Keratinocyte (primary cell): Measurements from ENCODE around the gene TRAF3IP1. TPM values are rescaled to one million over a fixed set of nuclear protein-coding genes. Genes with fewer than 3 reads are reported as not detected.

Source experiments
- DNase-seq: peaks from one replicate; pipeline ENCODE4 v3.0.0-alpha.2; 2011; ENCODE audit warnings: low read depth, missing footprints, low spot score
- FAIRE-seq: peaks from 2 replicates; lab custom pipeline; 2011; peaks lifted over from hg19 to GRCh38; lab: Jason Lieb, UNC
- H2AFZ ChIP-seq: 2 replicates; pipeline ENCODE4 v1.6.0; 2012; ENCODE audit warnings: low read length, control low read depth, inconsistent platforms; ENCODE audit not compliant: control insufficient read depth
- H3K27ac ChIP-seq: 2 replicates; pipeline ENCODE4 v1.5.1; 2011; ENCODE audit warnings: low read length; ENCODE audit not compliant: control insufficient read depth, insufficient read depth
- H3K27me3 ChIP-seq: 3 replicates; pipeline ENCODE4 v1.6.0; 2011; ENCODE audit warnings: low read length; ENCODE audit not compliant: control insufficient read depth, insufficient read depth; ENCODE audit errors: extremely low read depth
- H3K36me3 ChIP-seq, 2 experiments: 2 replicates in 1 of 2; 3 replicates in 1 of 2; pipeline ENCODE4 v1.5.1; 2011; ENCODE audit warnings: low read length in 2 of 2, mild to moderate bottlenecking in 1 of 2; ENCODE audit not compliant: control insufficient read depth in 2 of 2, insufficient read depth in 2 of 2; ENCODE audit errors: extremely low read depth in 1 of 2
- H3K4me1 ChIP-seq: 3 replicates; pipeline ENCODE4 v1.5.1; 2011; ENCODE audit warnings: low read length; ENCODE audit not compliant: control insufficient read depth, insufficient read depth; ENCODE audit errors: extremely low read depth
- H3K4me2 ChIP-seq: 3 replicates; pipeline ENCODE4 v1.6.0; 2011; ENCODE audit warnings: low read depth, low read length; ENCODE audit not compliant: control insufficient read depth, insufficient read depth; ENCODE audit errors: extremely low read depth
- H3K4me3 ChIP-seq, 3 experiments: fragments of 200-600 bp in 1 of 3; sonication (generic) in 1 of 3; 2 replicates in 2 of 3; 3 replicates in 1 of 3; pipeline ENCODE4 v1.5.1; 2011 to 2016; ENCODE audit warnings: low read length in 3 of 3, mild to moderate bottlenecking in 3 of 3, control low read depth in 2 of 3, inconsistent platforms in 1 of 3, low read depth in 1 of 3, mixed read lengths in 1 of 3, mixed run types in 1 of 3, moderate library complexity in 1 of 3; ENCODE audit not compliant: control insufficient read depth in 2 of 3, insufficient read depth in 2 of 3; ENCODE audit errors: extremely low read depth in 1 of 3
- H3K79me2 ChIP-seq: 2 replicates; pipeline ENCODE4 v1.6.0; 2012; ENCODE audit warnings: low read length; ENCODE audit not compliant: control insufficient read depth, insufficient read depth
- H3K9ac ChIP-seq: 3 replicates; pipeline ENCODE4 v1.6.0; 2011; ENCODE audit warnings: low read length; ENCODE audit not compliant: control insufficient read depth, insufficient read depth; ENCODE audit errors: extremely low read depth
- H3K9me1 ChIP-seq: 3 replicates; pipeline ENCODE4 v1.6.0; 2011; ENCODE audit warnings: low read length; ENCODE audit not compliant: control insufficient read depth, insufficient read depth; ENCODE audit errors: extremely low read depth
- H3K9me3 ChIP-seq: 2 replicates; pipeline ENCODE4 v1.5.1; 2012; ENCODE audit warnings: low read depth, low read length; ENCODE audit not compliant: control insufficient read depth
- H4K20me1 ChIP-seq: 3 replicates; pipeline ENCODE4 v1.6.0; 2011; ENCODE audit warnings: low read length; ENCODE audit not compliant: control insufficient read depth, insufficient read depth; ENCODE audit errors: extremely low read depth
- CTCF ChIP-seq, 3 experiments: IDR thresholded peaks in 1 of 3; conservative IDR thresholded peaks in 1 of 3; optimal IDR thresholded peaks in 1 of 3; 2 replicates in 2 of 3; 3 replicates in 1 of 3; pipeline versions ENCODE3 to v1.5.1; 2011; ENCODE audit warnings: low read length in 3 of 3, mild to moderate bottlenecking in 3 of 3, moderate library complexity in 2 of 3, control low read depth in 1 of 3, inconsistent platforms in 1 of 3; ENCODE audit not compliant: insufficient read depth in 2 of 3; ENCODE audit errors: extremely low read depth in 1 of 3
- EZH2 ChIP-seq: IDR thresholded peaks from one replicate; pipeline ENCODE4 v1.6.1; 2012; ENCODE audit warnings: inconsistent platforms, mild to moderate bottlenecking, low read length, moderate library complexity
- dilution Hi-C: fragments of 300-500 bp; cut with MboI; formaldehyde crosslinking; loops from one replicate; pipeline ENCODE4 v1.7.0; 2020; ENCODE audit warnings: low sequenced_read_pairs; ENCODE audit not compliant: extremely low pct_ligation_motif_present
- polyA plus RNA-seq, 5 experiments: library from polyadenylated mRNA; depleted of rRNA in 3 of 5; stranded (reverse) in 3 of 5; stranded (forward) in 1 of 5; unstranded in 1 of 5; fragments of >200 nt; gene quantifications; 1 replicate in 1 of 5; 2 replicates in 3 of 5; 3 replicates in 1 of 5; pipeline versions ENCODE4 v1.2.1 to v1.2.3, GENCODE V29; 2011 to 2012; ENCODE audit warnings: missing spikeins in 2 of 5, low read depth in 1 of 5, low replicate concordance in 1 of 5

Gene TRAF3IP1
- polyA plus RNA-seq, 1 donor (not counting 4 experiments of a cell fraction or from before 2014, with no cell fraction given) = 7.0 TPM

GRCh38 chr2:238315031-238315595 is 5.2 kb upstream of the TRAF3IP1 start:
- TF ChIP-seq EZH2 = no peak
- no peak for TF ChIP-seq CTCF (optimal IDR thresholded peaks at IDR 0.05 in 1 of 3, IDR thresholded peaks at IDR 0.05 in 1 of 3, conservative IDR thresholded peaks at IDR 0.05 in 1 of 3; ENCODE audit: extremely low read depth in 1 of 3, insufficient read depth in 2 of 3, low read length in 3 of 3)
- no peak overlapping the region for H3K9ac ChIP-seq
- H3K9me3 ChIP-seq = no peaks in the 10 kb centered on the region
- H3K27me3 ChIP-seq = no peaks in the 10 kb centered on the region
- no peaks in the 10 kb centered on the region for H3K9me1 ChIP-seq
- no peaks in the 10 kb centered on the region for H3K79me2 ChIP-seq
- no peak for FAIRE-seq
- dilution Hi-C loops = no loop called here
- no peak overlapping the region for H3K4me3 ChIP-seq
- no peak overlapping the region for H3K4me2 ChIP-seq
- H3K27ac ChIP-seq = no peak overlapping the region
- peaks cover 5% of the 10 kb centered on the region for H3K4me1 ChIP-seq
- no peaks in the 10 kb centered on the region for H3K36me3 ChIP-seq
- no peaks in the 10 kb centered on the region for H4K20me1 ChIP-seq
- no peak for DNase-seq
- no peak overlapping the region for H2AFZ ChIP-seq

- no peaks in the 10 kb centered on the region for H4K20me1 ChIP-seq
- H3K4me1 ChIP-seq = peaks cover 13% of the 10 kb centered on the region
- peak overlapping the region; percentile 85 for H3K9ac ChIP-seq
- no peaks in the 10 kb centered on the region for H3K9me1 ChIP-seq
- peaks cover 2 to 4% of the 10 kb centered on the region in 2 experiments for H3K36me3 ChIP-seq
- peaks cover 12% of the 10 kb centered on the region for H3K79me2 ChIP-seq
- dilution Hi-C loops = no loop called here
- peak overlapping the region; percentile 30 for H2AFZ ChIP-seq
- no peaks in the 10 kb centered on the region for H3K27me3 ChIP-seq
- peak overlapping the region; percentile 72 for H3K27ac ChIP-seq
- FAIRE-seq = no peak
- H3K4me3 ChIP-seq = peak overlapping the region; percentile 68 to 89 (median 77)
- DNase-seq = no peak
- H3K9me3 ChIP-seq = no peaks in the 10 kb centered on the region
- peak overlapping the region; percentile 98 for H3K4me2 ChIP-seq
- TF ChIP-seq EZH2 (no peak), CTCF (optimal IDR thresholded peaks at IDR 0.05 in 1 of 3, IDR thresholded peaks at IDR 0.05 in 1 of 3, conservative IDR thresholded peaks at IDR 0.05 in 1 of 3; ENCODE audit: extremely low read depth in 1 of 3, insufficient read depth in 2 of 3, low read length in 3 of 3) (no peak)
Measured at GRCh38 chr2:238320648-238321281, 447 bp downstream of the TRAF3IP1 start.
